H1 (cell line): ENCODE measurements around the gene TCF7L2. TPM values are rescaled to one million over a fixed set of nuclear protein-coding genes. Genes with fewer than 3 reads are reported as not detected.

Experiments used
- CTCF ChIA-PET: fragments of 300-600 bp; sonication (Branson Sonifier 250); formaldehyde crosslinking; loops from one replicate; lab custom pipeline; 2021; ENCODE audit not compliant: partially characterized antibody; lab: Charles Lee
- POLR2A ChIA-PET: fragments of 300-600 bp; sonication (Branson Sonifier 250); formaldehyde crosslinking; loops from one replicate; lab custom pipeline; 2021; ENCODE audit warnings: inconsistent platforms; ENCODE audit not compliant: partially characterized antibody; lab: Charles Lee
- DNase-seq, 2 experiments: peaks; one replicate each; pipeline versions ENCODE4 v3.0.0 to v3.0.0-alpha.2; 2010 to 2022; ENCODE audit warnings: low spot score in 2 of 2, low read depth in 1 of 2, mixed read lengths in 1 of 2
- FAIRE-seq: peaks from 2 replicates; lab custom pipeline; 2011; peaks lifted over from hg19 to GRCh38; lab: Jason Lieb, UNC
- H2AFZ ChIP-seq: 2 replicates; pipeline ENCODE4 v1.8.1; 2012; ENCODE audit warnings: low read length, inconsistent platforms
- H2AK5ac ChIP-seq: 2 replicates; pipeline ENCODE4 v1.6.1; 2013; ENCODE audit warnings: low read depth, low read length
- H2BK120ac ChIP-seq: replicated peaks from 2 replicates; pipeline ENCODE3; 2013; ENCODE audit warnings: low read depth, low read length, inconsistent platforms
- H2BK12ac ChIP-seq: 2 replicates; pipeline ENCODE4 v1.6.1; 2013; ENCODE audit warnings: low read depth, low read length
- H2BK15ac ChIP-seq: 2 replicates; pipeline ENCODE4 v1.6.1; 2013; ENCODE audit warnings: low read length
- H2BK20ac ChIP-seq: 2 replicates; pipeline ENCODE4 v1.6.1; 2013; ENCODE audit warnings: low read length
- H2BK5ac ChIP-seq: 2 replicates; pipeline ENCODE4 v1.6.1; 2013; ENCODE audit warnings: low read depth, low read length
- H3K14ac ChIP-seq: 2 replicates; pipeline ENCODE4 v1.6.1; 2013; ENCODE audit warnings: inconsistent platforms; ENCODE audit not compliant: insufficient read length
- H3K18ac ChIP-seq: 2 replicates; pipeline ENCODE4 v1.6.1; 2013; ENCODE audit warnings: low read length; ENCODE audit errors: extremely low read depth
- H3K23ac ChIP-seq: 2 replicates; pipeline ENCODE4 v1.6.1; 2013; ENCODE audit warnings: inconsistent platforms; ENCODE audit not compliant: insufficient read length
- H3K23me2 ChIP-seq: 2 replicates; pipeline ENCODE4 v1.6.1; 2013; ENCODE audit warnings: low read depth, low read length
- H3K27ac ChIP-seq: 2 replicates; pipeline ENCODE4 v1.6.1; 2011; ENCODE audit warnings: low read depth, low read length, inconsistent platforms
- H3K27me3 ChIP-seq, 4 experiments: replicated peaks in 1 of 4; 1 replicate in 1 of 4; 2 replicates in 3 of 4; pipeline versions ENCODE4 v1.6.1 to v1.8.1; 2011 to 2013; ENCODE audit warnings: low read length in 3 of 4, mild to moderate bottlenecking in 3 of 4, inconsistent platforms in 2 of 4, mixed read lengths in 2 of 4, moderate library complexity in 1 of 4; ENCODE audit not compliant: control insufficient read depth in 3 of 4, insufficient read depth in 3 of 4; ENCODE audit errors: extremely low read depth in 1 of 4
- H3K36me3 ChIP-seq, 4 experiments: 2 replicates each; pipeline versions ENCODE4 v1.6.1 to v1.8.1; 2011 to 2013; ENCODE audit warnings: mild to moderate bottlenecking in 4 of 4, low read length in 3 of 4, moderate library complexity in 2 of 4, control low read depth in 1 of 4, inconsistent platforms in 1 of 4; ENCODE audit not compliant: insufficient read depth in 4 of 4, control insufficient read depth in 2 of 4
- H3K4ac ChIP-seq: replicated peaks from 2 replicates; pipeline ENCODE3; 2013; ENCODE audit warnings: low read length, low read depth, mixed read lengths, inconsistent platforms; ENCODE audit not compliant: insufficient read length
- H3K4me1 ChIP-seq, 4 experiments: replicated peaks in 1 of 4; 1 replicate in 1 of 4; 2 replicates in 3 of 4; pipeline versions ENCODE4 v1.6.1 to v1.8.1; 2011 to 2013; ENCODE audit warnings: low read length in 3 of 4, inconsistent platforms in 2 of 4, mixed read lengths in 1 of 4; ENCODE audit not compliant: insufficient read depth in 4 of 4, control insufficient read depth in 3 of 4
- H3K4me2 ChIP-seq, 2 experiments: 2 replicates each; pipeline versions ENCODE4 v1.6.1 to v1.8.1; 2011 to 2013; ENCODE audit warnings: low read depth in 2 of 2, low read length in 2 of 2, control low read depth in 1 of 2, inconsistent platforms in 1 of 2, mild to moderate bottlenecking in 1 of 2; ENCODE audit not compliant: insufficient read depth in 1 of 2
- H3K4me3 ChIP-seq, 4 experiments: fragments of 200-600, 300-600 bp in 1 of 4; sonication (generic), shearing (Covaris generic), sonication (Bioruptor Twin) in 1 of 4; 2 replicates each; pipeline versions ENCODE4 v1.5.1 to v1.8.1; 2011 to 2016; ENCODE audit warnings: low read length in 4 of 4, low read depth in 3 of 4, control low read depth in 2 of 4, inconsistent platforms in 2 of 4, mild to moderate bottlenecking in 2 of 4, mixed read lengths in 1 of 4, moderate library complexity in 1 of 4; ENCODE audit not compliant: insufficient read depth in 2 of 4; ENCODE audit errors: extremely low read depth in 1 of 4
- H3K56ac ChIP-seq: replicated peaks from 2 replicates; pipeline ENCODE3; 2013; ENCODE audit warnings: low read depth, mild to moderate bottlenecking, mixed read lengths, low read length, inconsistent platforms; ENCODE audit not compliant: insufficient read length
- H3K79me1 ChIP-seq: 2 replicates; pipeline ENCODE4 v1.6.1; 2013; ENCODE audit warnings: low read depth, low read length, control low read depth
- H3K79me2 ChIP-seq, 2 experiments: 2 replicates each; pipeline versions ENCODE4 v1.6.1 to v1.8.1; 2012 to 2013; ENCODE audit warnings: low read length in 2 of 2, mild to moderate bottlenecking in 2 of 2, inconsistent platforms in 1 of 2; ENCODE audit not compliant: insufficient read depth in 2 of 2, control insufficient read depth in 1 of 2
- H3K9ac ChIP-seq, 4 experiments: replicated peaks in 1 of 4; 1 replicate in 1 of 4; 2 replicates in 3 of 4; pipeline versions ENCODE4 v1.6.1 to v1.8.1; 2011 to 2013; ENCODE audit warnings: low read depth in 3 of 4, low read length in 3 of 4, control low read depth in 2 of 4, mild to moderate bottlenecking in 2 of 4, moderate library complexity in 2 of 4, inconsistent platforms in 1 of 4; ENCODE audit errors: extremely low read depth in 1 of 4
- H3K9me3 ChIP-seq, 2 experiments: 2 replicates each; pipeline versions ENCODE4 v1.6.1 to v1.8.1; 2012 to 2013; ENCODE audit warnings: mild to moderate bottlenecking in 2 of 2, moderate library complexity in 2 of 2, control low read depth in 1 of 2, inconsistent platforms in 1 of 2, low read depth in 1 of 2, low read length in 1 of 2, mixed read lengths in 1 of 2; ENCODE audit not compliant: insufficient read depth in 2 of 2
- H4K20me1 ChIP-seq, 2 experiments: replicated peaks in 1 of 2; 2 replicates each; pipeline versions ENCODE3 to v1.8.1; 2011 to 2013; ENCODE audit warnings: inconsistent platforms in 2 of 2, low read length in 2 of 2, mild to moderate bottlenecking in 1 of 2; ENCODE audit not compliant: insufficient read depth in 2 of 2, control insufficient read depth in 1 of 2
- H4K5ac ChIP-seq: 2 replicates; pipeline ENCODE4 v1.6.1; 2013; ENCODE audit warnings: low read length, low read depth, mixed read lengths, inconsistent platforms; ENCODE audit not compliant: insufficient read length
- H4K8ac ChIP-seq: 2 replicates; pipeline ENCODE4 v1.8.0; 2013; ENCODE audit warnings: mild to moderate bottlenecking, moderate library complexity, low read length, inconsistent platforms; ENCODE audit not compliant: insufficient read depth; ENCODE audit errors: extremely low read depth
- H4K91ac ChIP-seq: replicated peaks from 2 replicates; pipeline ENCODE3; 2013; ENCODE audit warnings: low read length, mixed read lengths, inconsistent platforms; ENCODE audit not compliant: insufficient read length
- ASH2L ChIP-seq: fragments of 200-600, 300-600 bp; sonication (generic); IDR thresholded peaks from one replicate; pipeline ENCODE4 v1.7.1; 2017; ENCODE audit warnings: low read length
- CBX5 ChIP-seq: fragments of 300-800, 300-1000 bp; sonication (generic); IDR thresholded peaks from 2 replicates; pipeline ENCODE4 v1.7.1; 2016; ENCODE audit warnings: antibody characterized with exemption, low read length, low read depth
- JUND ChIP-seq: IDR thresholded peaks from 2 replicates; pipeline ENCODE4 v1.6.1; 2011; ENCODE audit warnings: mild to moderate bottlenecking, improper control_type of control experiment, low read length
- RAD21 ChIP-seq, 2 experiments: IDR thresholded peaks in 1 of 2; conservative IDR thresholded peaks in 1 of 2; 2 replicates each; pipeline ENCODE4 v1.6.1; 2011; ENCODE audit warnings: low read depth in 2 of 2, low read length in 2 of 2, improper control_type of control experiment in 1 of 2, inconsistent platforms in 1 of 2, mild to moderate bottlenecking in 1 of 2, moderate library complexity in 1 of 2
- RBBP5 ChIP-seq: IDR thresholded peaks from 2 replicates; pipeline ENCODE4 v1.7.1; 2012; ENCODE audit warnings: low read depth, mild to moderate bottlenecking, inconsistent platforms, low read length, moderate library complexity, borderline replicate concordance
- RFX5 ChIP-seq: IDR thresholded peaks from 2 replicates; pipeline ENCODE4 v1.6.1; 2011; ENCODE audit warnings: low read depth, low read length, improper control_type of control experiment, borderline replicate concordance
- SIRT6 ChIP-seq: IDR thresholded peaks from one replicate; pipeline ENCODE4 v1.7.1; 2012; ENCODE audit warnings: low read length, inconsistent platforms
- SP1 ChIP-seq: IDR thresholded peaks from 2 replicates; pipeline ENCODE4 v1.6.1; 2011; ENCODE audit warnings: low read depth, low read length
- YY1 ChIP-seq: IDR thresholded peaks from 2 replicates; pipeline ENCODE4 v1.6.1; 2011; ENCODE audit warnings: low read depth, mild to moderate bottlenecking, low read length
- ZNF274 ChIP-seq: IDR thresholded peaks from 2 replicates; pipeline ENCODE4 v1.7.0; 2012; ENCODE audit warnings: low read length, borderline replicate concordance; ENCODE audit errors: extremely low read depth
- WGBS, 2 experiments: shearing (Covaris generic) in 1 of 2; methylation state at CpG; one replicate each; pipeline versions ENCODE4 v1.1.6 to v1.1.7; 2013 to 2015; ENCODE audit warnings: low lambda C conversion rate in 2 of 2, mixed read lengths in 2 of 2, inconsistent platforms in 1 of 2, low coverage in 1 of 2, missing lambda C conversion rate in 1 of 2; ENCODE audit not compliant: insufficient replicate concordance in 2 of 2, insufficient coverage in 1 of 2, insufficient read length in 1 of 2; ENCODE audit errors: extremely low coverage in 1 of 2, missing lambda C conversion rate in 1 of 2; 5-methylcytosine and 5-hydroxymethylcytosine counted together
- polyA plus RNA-seq, 7 experiments: library from polyadenylated mRNA; depleted of rRNA in 3 of 7; stranded (reverse) in 5 of 7; unstranded in 2 of 7; fragments of >200 nt in 5 of 7; fragments of 200-250 nt in 2 of 7; gene quantifications; 1 replicate in 5 of 7; 2 replicates in 1 of 7; 4 replicates in 1 of 7; pipeline versions ENCODE4 v1.2.1 to v1.2.3, GENCODE V29; 2011 to 2013; ENCODE audit warnings: missing spikeins in 2 of 7, mixed read lengths in 2 of 7
- total RNA-seq: library from RNA; stranded (reverse); fragmentation: NEBNext Ultra II Directional; extraction: Animal tissue kit (Norgen Biotek cat#: 25700); gene quantifications from 2 replicates; pipeline ENCODE4 v1.2.1, GENCODE V29; 2021

TCF7L2 gene
- total and polyA plus RNA-seq, 2 of the 8 experiments (the other 6 are each of a cell fraction or from before 2014, with no cell fraction given), result 33.9 to 67.3 TPM

DNA sequence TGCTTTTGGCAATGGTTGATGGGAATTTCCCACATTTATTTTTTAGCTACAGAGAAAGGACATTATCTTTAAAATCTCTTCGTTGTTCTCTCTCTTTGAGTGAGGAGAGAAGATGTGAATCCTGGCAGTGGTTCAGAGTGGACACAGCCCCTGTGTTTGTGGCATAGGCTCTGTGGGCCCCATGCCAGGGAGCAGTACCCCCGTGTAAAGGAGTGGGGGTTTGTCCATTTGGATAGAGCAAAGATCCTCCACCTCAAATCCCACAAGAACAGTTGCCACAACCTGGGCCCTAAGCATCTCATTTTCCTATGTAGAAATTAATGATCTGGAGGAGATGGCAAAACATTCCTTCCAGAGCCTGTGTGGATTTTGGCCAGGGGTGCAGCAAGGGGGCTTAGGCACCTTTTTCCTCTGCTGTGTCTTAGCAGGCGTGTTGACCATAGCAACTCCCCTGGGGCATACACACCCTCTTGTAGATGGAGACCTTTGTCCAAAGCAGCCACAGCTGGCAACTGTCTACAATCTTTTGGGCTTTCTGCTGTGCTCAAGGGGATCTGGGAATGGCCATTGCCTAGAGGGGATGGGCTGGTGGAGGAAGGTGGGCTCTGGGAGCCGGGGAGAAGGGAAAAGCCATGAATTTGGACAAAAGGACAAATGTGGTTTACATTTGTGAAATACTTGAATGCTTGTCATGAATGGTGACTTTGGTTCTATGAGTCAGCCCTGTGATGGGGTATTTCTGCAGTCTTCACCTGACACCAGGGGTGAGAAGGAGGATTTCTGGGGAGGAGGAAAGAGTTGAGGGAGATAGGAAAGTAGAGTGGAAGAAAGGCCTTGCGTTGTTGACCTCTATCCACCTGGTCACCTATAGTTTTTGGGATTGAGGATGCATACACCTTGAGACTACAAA is 92.0 kb downstream of the TCF7L2 start:
- H4K5ac ChIP-seq, result no peak overlapping the region
- DNase-seq (no peak), FAIRE-seq (no peak)
- no peak overlapping the region for H2BK5ac ChIP-seq
- H3K18ac ChIP-seq, result no peak overlapping the region
- no peaks in the 10 kb centered on the region for H3K9me3 ChIP-seq
- no peak overlapping the region for H3K56ac ChIP-seq
- H2BK12ac ChIP-seq, result no peak overlapping the region
- H3K4me2 ChIP-seq, result no peak overlapping the region
- H3K4me3 ChIP-seq, result no peak overlapping the region
- WGBS, 2 experiments, result 82% methylated on average over 5 of the region's 5 CpGs; no CpG with 5 or more reads in 1 of the 2 experiments
- no peak overlapping the region for H3K23ac ChIP-seq
- peaks cover 27% of the 10 kb centered on the region for H3K79me1 ChIP-seq
- no peak overlapping the region for H2BK20ac ChIP-seq
- H3K4ac ChIP-seq, result no peak overlapping the region
- no peaks in the 10 kb centered on the region for H3K27me3 ChIP-seq
- no peaks in the 10 kb centered on the region for H3K23me2 ChIP-seq
- ChIA-PET POLR2A (interaction anchor here (0.9 kb wide), 1 partner anchor 10 kb away, joined by 3 read pairs; no protein-coding TSS in a partner anchor), CTCF (interaction anchor here (0.6 to 1.6 kb wide), 2 partner anchors 11 to 64 kb away, joined by 3 read pairs; no protein-coding TSS in a partner anchor)
- no peak overlapping the region for H2AK5ac ChIP-seq
- H3K14ac ChIP-seq, result no peak overlapping the region
- no peak overlapping the region for H3K9ac ChIP-seq
- no peak overlapping the region for H4K91ac ChIP-seq
- H3K79me2 ChIP-seq, result peaks cover 18 to 99% of the 10 kb centered on the region in 2 experiments
- no peak overlapping the region for H2AFZ ChIP-seq
- no peak overlapping the region for H2BK15ac ChIP-seq
- H4K20me1 ChIP-seq, result peaks cover 19 to 22% of the 10 kb centered on the region in 2 experiments
- peaks cover 0 to 42% (median 10%) of the 10 kb centered on the region in 4 experiments; a peak in 6 of 8 replicates for H3K36me3 ChIP-seq
- peaks cover 0 to 15% (median 10%) of the 10 kb centered on the region in 4 experiments; a peak in 6 of 7 replicates for H3K4me1 ChIP-seq
- H2BK120ac ChIP-seq, result no peak overlapping the region
- no peak overlapping the region for H4K8ac ChIP-seq
- no peak overlapping the region for H3K27ac ChIP-seq
- TF ChIP-seq RBBP5 (no peak), RAD21 (IDR thresholded peaks at IDR 0.05 in 1 of 2, conservative IDR thresholded peaks at IDR 0.05 in 1 of 2; ENCODE audit: low read depth in 2 of 2, low read length in 2 of 2) (no peak), YY1 (no peak), ZNF274 (no peak), CBX5 (no peak), ASH2L (no peak), JUND (no peak), RFX5 (no peak), SP1 (no peak), SIRT6 (no peak)
